Right renal cortex interstitium (tissue), 3 donors: ENCODE results near the gene TLR8. TPM values are rescaled to one million over a fixed set of nuclear protein-coding genes. Genes with fewer than 3 reads are reported as not detected.
"Not testable (repeated sequence)": the region's sequence is repeated elsewhere in the genome, so short reads cannot be mapped to it uniquely, and the experiment has no call there.

Experiments used
- DNase-seq, 3 donors: peaks; one replicate each; pipeline ENCODE4 v3.0.0-alpha.2; 2013; ENCODE audit warnings: low read depth in 3 of 3, low spot score in 2 of 3
- polyA plus RNA-seq, 3 donors: library from polyadenylated mRNA; unstranded; fragments of 120-200 nt; gene quantifications; one replicate each; pipeline ENCODE4 v1.2.1, GENCODE V29; 2013; ENCODE audit not compliant: insufficient read length in 3 of 3

TLR8 gene
- polyA plus RNA-seq, 3 donors, result 0.25 to 0.29 (median 0.29) TPM

DNA sequence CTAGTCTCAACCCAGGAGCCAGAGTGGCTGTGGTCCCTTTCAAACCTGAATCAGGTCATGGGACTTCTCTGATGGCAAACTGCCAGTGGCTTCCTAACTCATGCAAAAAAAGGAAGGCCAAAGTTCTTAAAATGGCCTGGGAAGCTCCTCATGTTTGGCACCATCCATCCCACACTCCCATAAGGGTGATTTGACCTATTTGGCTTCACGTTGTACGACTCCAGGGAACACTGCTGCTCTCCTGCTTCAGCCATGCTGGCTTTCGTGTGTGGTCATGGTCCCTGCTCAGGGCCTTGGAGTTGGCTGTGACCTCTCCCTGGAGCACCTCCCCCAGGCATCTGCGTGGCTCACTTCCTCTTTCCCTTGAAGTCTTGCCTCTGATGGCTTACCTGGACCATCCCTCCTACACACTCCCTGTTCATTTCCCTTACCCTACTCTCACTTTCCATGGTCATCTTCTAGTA lies 55.7 kb downstream of the TLR8 start:
- no peak for DNase-seq

DNA sequence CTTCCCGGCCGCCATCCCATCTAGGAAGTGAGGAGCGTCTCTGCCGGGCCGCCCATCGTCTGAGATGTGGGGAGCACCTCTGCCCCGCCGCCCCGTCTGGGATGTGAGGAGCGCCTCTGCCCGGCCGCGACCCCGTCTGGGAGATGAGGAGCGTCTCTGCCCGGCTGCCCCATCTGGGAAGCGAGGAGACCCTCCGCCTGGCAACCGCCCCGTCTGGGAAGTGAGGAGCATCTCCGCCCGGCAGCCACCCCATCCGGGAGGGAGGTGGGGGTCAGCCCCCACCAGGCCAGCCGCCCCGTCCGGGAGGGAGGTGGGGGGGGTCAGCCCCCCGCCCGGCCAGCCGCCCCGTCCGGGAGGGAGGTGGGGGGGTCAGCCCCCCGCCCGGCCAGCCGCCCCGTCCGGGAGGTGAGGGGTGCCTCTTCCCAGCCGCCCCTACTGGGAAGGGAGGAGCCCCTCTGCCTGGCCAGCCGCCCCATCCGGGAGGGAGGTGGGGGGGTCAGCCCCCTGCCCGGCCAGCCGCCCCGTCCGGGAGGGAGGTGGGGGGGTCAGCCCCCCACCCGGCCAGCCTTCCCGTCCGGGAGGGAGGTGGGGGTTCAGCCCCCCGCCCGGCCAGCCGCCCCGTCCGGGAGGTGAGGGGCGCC lies 56.9 kb downstream of the TLR8 start:
- DNase-seq, result not testable (repeated sequence)

DNA sequence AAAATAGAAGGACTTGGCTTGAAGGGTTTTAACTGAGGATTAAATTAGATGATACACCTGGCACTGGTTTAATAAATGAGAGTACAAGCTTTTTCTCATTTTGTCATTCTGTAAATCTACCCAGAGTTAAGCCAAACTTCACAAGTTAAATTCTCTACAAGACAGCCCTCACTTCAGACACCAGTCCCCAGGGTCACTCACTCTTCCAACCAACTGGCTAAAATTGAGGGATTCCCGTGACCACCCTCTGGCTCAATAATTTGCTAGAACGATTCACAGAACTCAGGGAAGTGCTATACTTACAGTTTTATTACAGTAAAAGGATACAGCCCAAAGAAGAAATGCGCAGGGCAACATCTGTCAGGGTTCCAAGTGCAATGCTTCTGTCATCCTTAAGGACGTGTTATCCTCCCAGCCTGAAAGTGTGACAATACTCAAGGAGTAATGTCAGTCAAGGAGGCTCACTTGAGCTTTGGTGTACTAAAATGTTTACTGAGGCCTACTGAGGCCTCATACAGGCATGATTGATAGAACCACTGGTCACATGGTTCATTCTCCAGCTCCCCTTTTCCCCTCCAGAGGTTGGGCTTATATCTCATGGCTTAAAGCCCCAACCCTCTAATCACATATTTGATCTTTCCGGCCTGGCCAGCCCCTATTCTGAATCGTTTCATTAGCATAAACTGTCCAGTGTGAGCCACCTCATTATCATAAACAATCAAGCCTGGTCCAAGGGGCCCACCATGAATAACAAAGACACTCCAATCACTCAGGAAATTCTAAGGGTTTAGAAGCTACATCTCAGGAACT lies 58.9 kb downstream of the TLR8 start:
- no peak for DNase-seq

DNA sequence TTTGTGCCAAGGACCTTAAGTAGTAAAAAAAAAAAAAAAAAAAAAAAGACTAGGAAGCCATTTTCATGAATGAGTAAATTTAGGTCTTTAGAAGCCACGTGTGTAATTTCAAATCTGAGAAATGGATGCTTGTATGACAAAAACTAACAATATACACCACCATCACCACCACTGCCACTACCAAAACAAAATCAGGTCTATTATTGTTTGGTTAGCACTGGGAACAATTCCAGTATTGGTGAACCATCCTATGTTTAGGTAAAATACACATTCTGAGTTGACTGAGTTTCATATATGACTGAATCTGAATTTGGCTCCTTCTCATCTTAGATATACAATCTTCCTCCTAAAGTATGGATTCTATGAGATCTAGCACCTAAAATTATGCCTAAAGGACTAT lies 59.7 kb downstream of the TLR8 start:
- no peak for DNase-seq

DNA sequence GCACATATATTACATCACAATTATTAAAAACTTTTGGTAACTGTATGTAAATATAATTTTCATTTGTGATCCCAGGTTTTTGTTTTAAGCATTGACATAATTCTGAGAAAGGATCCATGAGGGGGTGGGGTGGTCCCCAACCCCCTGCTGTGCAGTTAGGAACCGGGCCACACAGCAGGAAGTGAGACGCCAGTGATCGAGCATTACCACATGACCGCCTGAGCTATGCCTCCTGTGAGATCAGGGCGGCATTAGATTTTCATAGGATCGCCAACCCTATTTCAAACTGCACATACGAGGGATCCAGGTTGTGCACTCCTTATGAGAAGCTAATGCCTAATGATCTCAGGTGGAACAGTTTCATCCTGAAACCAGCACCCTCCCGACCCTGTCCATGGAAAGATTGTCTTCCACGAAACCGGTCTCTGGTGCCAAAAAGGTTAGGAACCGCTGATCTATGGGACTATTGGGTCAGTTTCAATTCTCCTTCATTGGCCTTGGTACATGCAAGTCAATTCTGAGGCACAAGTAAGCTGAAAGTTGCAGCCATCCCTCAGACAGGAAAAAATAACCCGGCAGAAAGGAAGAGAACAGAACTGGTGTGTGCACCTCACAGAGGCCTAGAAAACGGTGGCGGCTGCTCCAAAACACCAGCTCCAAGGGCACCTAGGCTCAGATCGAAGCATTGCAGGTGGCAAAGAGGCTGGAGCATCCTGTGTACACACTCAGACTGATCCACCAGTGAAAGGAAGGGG lies 61.5 kb downstream of the TLR8 start:
- DNase-seq, result no peak

DNA sequence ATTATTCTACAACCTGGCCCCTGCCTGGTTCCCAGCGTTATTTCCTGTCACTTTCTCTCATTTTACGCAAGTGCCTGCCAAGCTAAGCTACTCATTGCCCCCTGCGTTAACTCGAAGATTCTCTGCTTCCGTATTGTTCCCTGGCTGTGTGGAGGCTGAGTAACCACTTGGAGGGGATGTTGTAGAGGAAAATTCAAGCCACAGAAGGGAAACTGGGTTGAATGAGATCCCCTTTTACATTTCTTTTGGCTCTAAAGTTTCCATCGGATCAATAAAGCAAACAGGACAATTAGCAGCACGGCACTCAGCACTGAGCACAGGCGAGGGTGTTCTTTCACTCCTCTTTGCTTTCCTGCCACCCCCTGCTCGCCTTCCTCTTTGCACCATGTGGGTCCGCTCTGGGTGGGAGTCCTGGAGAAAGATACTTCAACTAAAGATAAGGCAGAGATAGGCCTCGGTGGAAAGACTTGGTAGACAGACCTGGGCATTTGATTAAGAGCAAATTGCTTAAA lies 64.3 kb downstream of the TLR8 start:
- no peak for DNase-seq

DNA sequence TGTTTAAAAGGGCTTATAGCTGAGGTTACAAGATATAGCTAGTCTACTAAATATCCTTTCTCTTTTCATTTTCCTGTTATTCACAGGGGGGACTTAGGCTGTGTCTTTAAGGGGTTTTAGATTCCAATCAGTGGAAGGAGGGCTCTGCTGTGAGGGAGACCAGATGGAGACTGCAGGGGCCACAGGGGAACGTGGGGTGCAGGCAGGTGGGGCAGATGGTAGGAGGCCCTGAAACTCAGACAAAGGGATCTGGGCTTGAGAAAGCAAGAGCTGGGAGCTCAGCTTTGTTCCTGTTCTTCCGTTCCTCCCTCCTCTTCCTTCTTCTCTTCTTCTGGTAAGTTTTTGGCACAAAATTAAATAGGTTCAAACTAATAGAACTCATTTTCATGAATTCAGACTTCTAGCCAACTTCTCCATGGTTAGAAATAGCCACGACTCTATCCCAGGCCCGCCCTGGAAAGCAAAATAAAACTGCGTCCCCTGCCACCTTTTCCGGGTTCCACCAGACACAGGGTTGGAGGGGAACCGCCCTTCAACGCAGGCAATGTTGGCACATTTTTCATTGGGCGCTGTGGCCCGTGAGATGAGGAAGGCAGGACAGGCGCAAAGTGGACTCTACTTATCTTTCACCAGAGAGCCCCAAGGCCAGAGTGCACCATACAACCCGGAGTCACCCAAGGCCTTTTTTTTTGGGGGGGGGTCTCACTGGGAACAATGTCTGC lies 65.0 kb downstream of the TLR8 start:
- no peak for DNase-seq

DNA sequence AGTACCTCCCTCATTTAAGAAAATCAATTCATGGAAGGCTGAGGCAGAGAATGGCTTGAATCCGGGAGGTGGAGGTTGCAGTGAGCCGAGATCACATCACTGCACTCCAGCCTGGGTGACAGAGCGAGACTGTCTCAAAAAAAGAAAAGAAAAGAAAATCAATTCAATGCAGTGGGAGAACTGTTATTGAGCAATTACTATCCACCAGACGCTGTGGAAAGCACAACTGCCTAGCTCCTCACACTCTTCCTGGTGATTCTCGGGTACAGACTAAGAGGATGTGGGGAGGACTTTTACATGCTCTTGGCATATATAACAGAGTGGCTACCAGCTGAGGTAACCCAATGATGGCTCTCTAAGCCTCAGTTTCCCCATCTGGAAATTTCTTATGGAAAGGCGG lies 65.8 kb downstream of the TLR8 start:
- no peak for DNase-seq

Other genes starting within 250 kb of the TLR8 start
- gene PRPS2, start 115.2 kb upstream of the TLR8 start, polyA plus RNA-seq, result 100 to 1,000 TPM in 2 of 3 donors, 10 to 100 TPM in 1; 84.8 to 125 (median 108) TPM
- under 1 TPM; 0.76 to 0.79 (median 0.78) TPM for gene TLR7, start 39.5 kb upstream of the TLR8 start, polyA plus RNA-seq
- gene TMSB4X, start 68.5 kb downstream of the TLR8 start, polyA plus RNA-seq, result 1,000 to 10,000 TPM; 3,217 to 3,702 (median 3,469) TPM
- under 1 TPM; 0.15 to 0.37 (median 0.24) TPM for gene FAM9C, start 138.0 kb downstream of the TLR8 start, polyA plus RNA-seq